NB4 (cell line): ENCODE data around the gene MPPED1.

ENCODE experiments used
- POLR2A ChIP-seq: IDR thresholded peaks from 2 replicates; pipeline ENCODE4 v1.6.1; 2011; ENCODE audit warnings: mild to moderate bottlenecking; ENCODE audit not compliant: insufficient read length; ENCODE audit errors: extremely low read depth
- TF ChIP-seq, protein P1 (sequence below): IDR thresholded peaks from one replicate; pipeline ENCODE4 v1.5.1; 2012; ENCODE audit warnings: low read depth, low read length

GRCh38 chr22:43501878-43502277 is 90.1 kb downstream of the MPPED1 start:
- TF ChIP-seq, protein P1, sequence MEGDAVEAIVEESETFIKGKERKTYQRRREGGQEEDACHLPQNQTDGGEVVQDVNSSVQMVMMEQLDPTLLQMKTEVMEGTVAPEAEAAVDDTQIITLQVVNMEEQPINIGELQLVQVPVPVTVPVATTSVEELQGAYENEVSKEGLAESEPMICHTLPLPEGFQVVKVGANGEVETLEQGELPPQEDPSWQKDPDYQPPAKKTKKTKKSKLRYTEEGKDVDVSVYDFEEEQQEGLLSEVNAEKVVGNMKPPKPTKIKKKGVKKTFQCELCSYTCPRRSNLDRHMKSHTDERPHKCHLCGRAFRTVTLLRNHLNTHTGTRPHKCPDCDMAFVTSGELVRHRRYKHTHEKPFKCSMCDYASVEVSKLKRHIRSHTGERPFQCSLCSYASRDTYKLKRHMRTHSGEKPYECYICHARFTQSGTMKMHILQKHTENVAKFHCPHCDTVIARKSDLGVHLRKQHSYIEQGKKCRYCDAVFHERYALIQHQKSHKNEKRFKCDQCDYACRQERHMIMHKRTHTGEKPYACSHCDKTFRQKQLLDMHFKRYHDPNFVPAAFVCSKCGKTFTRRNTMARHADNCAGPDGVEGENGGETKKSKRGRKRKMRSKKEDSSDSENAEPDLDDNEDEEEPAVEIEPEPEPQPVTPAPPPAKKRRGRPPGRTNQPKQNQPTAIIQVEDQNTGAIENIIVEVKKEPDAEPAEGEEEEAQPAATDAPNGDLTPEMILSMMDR: no peak
- TF ChIP-seq POLR2A: no peak
